ENCODE measurements around the gene SMARCA4. TPM values are rescaled to one million over a fixed set of nuclear protein-coding genes. Genes with fewer than 3 reads are reported as not detected.

The SMARCA4 gene
- total RNA-seq, 4 donors from 2014 or later: 68.3 to 208 (median 114) TPM

DNA sequence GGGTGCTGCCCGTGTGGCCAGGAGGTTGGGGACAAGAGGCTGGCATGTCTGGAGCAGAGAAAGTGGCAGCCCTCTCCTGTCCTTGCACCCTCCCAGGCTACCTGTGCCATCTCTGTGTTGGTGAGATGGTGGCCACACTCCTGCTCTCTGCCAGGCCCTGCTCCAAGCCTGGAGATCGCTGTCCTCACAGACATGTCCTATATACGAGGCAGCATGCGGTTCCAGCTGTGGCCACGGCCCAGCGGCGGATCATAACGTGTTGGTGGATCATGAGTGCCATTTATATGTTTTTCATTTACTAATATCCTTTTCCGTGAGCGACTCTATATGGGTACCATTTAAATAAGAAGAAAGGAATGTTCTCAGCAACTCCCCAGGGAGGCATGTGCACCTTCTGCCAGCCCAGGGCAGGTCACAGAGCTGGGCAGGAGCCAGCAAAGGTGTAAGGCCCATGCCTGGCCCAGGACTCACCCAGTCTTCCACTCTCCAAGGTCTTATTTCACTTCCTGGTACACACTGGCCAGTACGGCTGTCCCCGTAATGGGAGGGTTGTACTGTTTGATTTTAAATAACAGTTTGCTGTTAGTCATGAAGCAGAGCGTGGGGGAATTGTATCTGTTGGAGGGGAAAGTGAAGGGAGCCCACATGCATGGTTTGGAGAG, 81.3 kb downstream of the SMARCA4 start:
- H3K27me3 ChIP-seq: no peaks in the 10 kb centered on the region
- no peaks in the 10 kb centered on the region for H3K4me1 ChIP-seq
- H3K4me3 ChIP-seq: no peak overlapping the region
- no peak for DNase-seq
- no peak overlapping the region for H3K27ac ChIP-seq
- TF ChIP-seq, protein P1, sequence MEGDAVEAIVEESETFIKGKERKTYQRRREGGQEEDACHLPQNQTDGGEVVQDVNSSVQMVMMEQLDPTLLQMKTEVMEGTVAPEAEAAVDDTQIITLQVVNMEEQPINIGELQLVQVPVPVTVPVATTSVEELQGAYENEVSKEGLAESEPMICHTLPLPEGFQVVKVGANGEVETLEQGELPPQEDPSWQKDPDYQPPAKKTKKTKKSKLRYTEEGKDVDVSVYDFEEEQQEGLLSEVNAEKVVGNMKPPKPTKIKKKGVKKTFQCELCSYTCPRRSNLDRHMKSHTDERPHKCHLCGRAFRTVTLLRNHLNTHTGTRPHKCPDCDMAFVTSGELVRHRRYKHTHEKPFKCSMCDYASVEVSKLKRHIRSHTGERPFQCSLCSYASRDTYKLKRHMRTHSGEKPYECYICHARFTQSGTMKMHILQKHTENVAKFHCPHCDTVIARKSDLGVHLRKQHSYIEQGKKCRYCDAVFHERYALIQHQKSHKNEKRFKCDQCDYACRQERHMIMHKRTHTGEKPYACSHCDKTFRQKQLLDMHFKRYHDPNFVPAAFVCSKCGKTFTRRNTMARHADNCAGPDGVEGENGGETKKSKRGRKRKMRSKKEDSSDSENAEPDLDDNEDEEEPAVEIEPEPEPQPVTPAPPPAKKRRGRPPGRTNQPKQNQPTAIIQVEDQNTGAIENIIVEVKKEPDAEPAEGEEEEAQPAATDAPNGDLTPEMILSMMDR (IDR thresholded peaks at IDR 0.05): no peak
- TF ChIP-seq POLR2A (IDR thresholded peaks at IDR 0.05): no peak
- H3K9me3 ChIP-seq: no peaks in the 10 kb centered on the region
- H3K36me3 ChIP-seq: peaks cover 0 to 73% (median 0%) of the 10 kb centered on the region in 3 donors

DNA sequence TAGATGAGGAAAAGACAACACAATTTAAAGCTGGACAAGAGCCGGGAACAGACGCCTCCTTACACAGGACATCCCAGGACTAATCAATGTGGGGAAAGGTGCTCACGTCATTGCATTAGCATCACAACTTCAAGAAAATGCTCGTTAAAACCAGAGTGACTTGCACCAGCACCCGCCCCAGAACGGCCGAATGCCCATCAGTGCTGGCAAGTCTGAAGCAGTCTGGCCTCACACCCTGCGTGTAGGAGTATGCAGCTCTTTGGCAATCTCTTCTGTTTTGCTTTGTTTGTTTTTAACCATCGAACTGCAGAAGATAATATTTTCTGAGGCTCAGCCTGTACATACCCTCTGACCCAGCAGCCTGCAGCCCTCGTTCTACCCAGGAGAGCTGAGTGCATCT, 83.6 kb downstream of the SMARCA4 start:
- H3K27ac ChIP-seq: no peak overlapping the region
- H3K4me3 ChIP-seq: no peak overlapping the region
- no peaks in the 10 kb centered on the region for H3K9me3 ChIP-seq
- no peak for TF ChIP-seq POLR2A (IDR thresholded peaks at IDR 0.05)
- TF ChIP-seq, protein P1 (IDR thresholded peaks at IDR 0.05): no peak
- H3K27me3 ChIP-seq: no peaks in the 10 kb centered on the region
- H3K4me1 ChIP-seq: peaks cover 0 to 9% (median 2%) of the 10 kb centered on the region in 4 donors
- H3K36me3 ChIP-seq: peaks cover 0 to 56% (median 0%) of the 10 kb centered on the region in 3 donors
- DNase-seq: no peak

DNA sequence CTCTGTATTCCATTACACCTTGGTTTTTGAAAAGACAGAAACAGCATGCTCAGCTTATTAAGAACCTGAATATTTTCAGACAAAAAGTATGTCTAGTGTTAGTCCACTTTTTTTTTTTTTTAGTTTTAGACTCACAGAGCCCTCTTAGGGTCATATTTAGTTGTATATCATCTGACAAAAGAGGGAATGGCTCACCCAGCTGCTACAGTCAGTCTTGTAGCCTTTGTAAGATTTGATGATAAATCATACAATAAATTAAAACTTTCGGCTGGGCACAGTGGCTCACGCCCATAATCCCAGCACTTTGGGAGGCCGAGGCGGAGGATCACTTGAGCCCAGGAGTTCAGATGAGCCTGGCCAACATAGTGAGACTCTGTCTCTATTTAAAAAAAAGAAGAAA, 84.7 kb downstream of the SMARCA4 start:
- DNase-seq: no peak
- Histone ChIP-seq H3K4me1 (peaks cover 0 to 17% (median 2%) of the 10 kb centered on the region in 4 donors), H3K9me3 (no peaks in the 10 kb centered on the region), H3K27me3 (no peaks in the 10 kb centered on the region), H3K27ac (no peak overlapping the region), H3K36me3 (peaks cover 0 to 55% (median 0%) of the 10 kb centered on the region in 3 donors), H3K4me3 (no peak overlapping the region)
- no peak for TF ChIP-seq POLR2A (IDR thresholded peaks at IDR 0.05)
- TF ChIP-seq, protein P1 (IDR thresholded peaks at IDR 0.05): no peak

DNA sequence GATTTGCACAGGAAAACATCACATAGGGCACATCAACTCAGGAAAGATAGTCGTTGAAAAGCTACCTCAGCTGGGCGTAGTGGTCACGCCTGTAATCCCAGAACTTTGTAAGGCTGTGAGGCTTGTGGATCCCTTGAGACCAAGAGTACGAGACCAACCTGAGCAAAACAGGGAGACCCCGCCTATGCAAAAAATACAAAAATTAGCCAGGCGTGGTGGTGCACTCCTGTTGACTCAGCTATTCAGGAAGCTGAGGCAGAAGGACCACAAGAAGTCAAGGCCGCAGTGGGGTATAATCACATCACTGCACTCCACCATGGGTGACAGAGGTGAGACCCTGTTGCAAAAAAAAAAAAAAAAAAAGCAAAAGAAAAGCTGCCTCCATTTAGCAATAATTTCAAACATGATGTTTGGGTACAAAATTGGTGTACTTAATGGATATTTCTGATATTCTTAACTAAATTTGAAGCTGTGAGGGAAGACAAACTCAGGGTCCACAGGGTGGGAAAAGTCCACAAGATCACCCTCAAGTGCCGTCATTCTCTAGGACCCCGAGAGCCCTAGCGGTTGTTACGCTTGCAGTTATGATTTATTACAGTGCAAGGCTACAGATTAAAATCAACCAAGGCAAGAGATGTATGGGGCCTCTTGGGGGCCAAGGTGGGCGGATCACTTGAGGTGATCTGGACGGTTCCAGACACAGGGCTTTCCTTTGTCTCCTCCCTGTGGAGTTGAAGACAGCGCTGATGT, 86.0 kb downstream of the SMARCA4 start:
- peaks cover 0 to 46% (median 0%) of the 10 kb centered on the region in 3 donors for H3K36me3 ChIP-seq
- no peaks in the 10 kb centered on the region for H3K27me3 ChIP-seq
- no peak for TF ChIP-seq POLR2A (IDR thresholded peaks at IDR 0.05)
- TF ChIP-seq, protein P1 (IDR thresholded peaks at IDR 0.05): no peak
- peaks cover 0 to 17% (median 2%) of the 10 kb centered on the region in 4 donors for H3K4me1 ChIP-seq
- no peak overlapping the region for H3K4me3 ChIP-seq
- peak in 1 of 3 donors; percentile 35 for DNase-seq
- H3K9me3 ChIP-seq: no peaks in the 10 kb centered on the region
- H3K27ac ChIP-seq: no peak overlapping the region

DNA sequence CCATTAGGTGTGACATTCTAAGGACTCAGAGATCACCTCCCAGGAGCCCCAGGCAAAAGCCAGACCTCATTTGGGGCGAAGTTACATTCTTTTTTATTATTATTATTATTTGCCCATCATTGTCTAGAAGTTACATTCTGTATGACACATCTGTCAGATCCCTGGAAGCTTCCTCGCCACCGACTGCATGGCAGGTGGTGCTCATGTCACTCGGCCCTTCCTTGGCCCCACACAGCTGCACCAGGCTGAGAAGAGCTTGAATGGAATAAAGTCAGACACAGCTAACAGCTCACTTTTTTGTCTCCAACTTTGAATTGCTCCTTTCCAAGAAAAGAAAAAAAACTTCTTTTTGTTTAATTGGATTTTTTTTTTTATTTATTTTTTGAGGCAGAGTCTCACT, 87.0 kb downstream of the SMARCA4 start:
- no peak for DNase-seq
- peaks cover 0 to 17% (median 5%) of the 10 kb centered on the region in 4 donors for H3K4me1 ChIP-seq
- no peak for TF ChIP-seq POLR2A (IDR thresholded peaks at IDR 0.05)
- TF ChIP-seq, protein P1 (IDR thresholded peaks at IDR 0.05): no peak
- H3K36me3 ChIP-seq: peaks cover 0 to 38% (median 0%) of the 10 kb centered on the region in 3 donors
- H3K27me3 ChIP-seq: no peaks in the 10 kb centered on the region
- H3K27ac ChIP-seq: no peak overlapping the region
- no peak overlapping the region for H3K4me3 ChIP-seq
- H3K9me3 ChIP-seq: no peaks in the 10 kb centered on the region

Data from Peyer's patch (tissue), 4 donors.